SK-N-MC (cell line): ENCODE results near the gene LIPM.

Experiments
- EZH2 ChIP-seq: fragments of 200-600 bp; sonication (generic); IDR thresholded peaks from one replicate; pipeline ENCODE4 v1.6.1; 2017; ENCODE audit warnings: antibody characterized with exemption
- POLR2AphosphoS5 ChIP-seq: IDR thresholded peaks from 2 replicates; pipeline ENCODE4 v1.6.1; 2012; ENCODE audit warnings: mild to moderate bottlenecking, low read depth, low read length, borderline replicate concordance

GRCh38 chr10:88820748-88821401 is 18.3 kb downstream of the LIPM start:
- TF ChIP-seq POLR2AphosphoS5 (no peak), EZH2 (no peak)
